KMS-11 (cell line): Measurements from ENCODE around the gene MFSD1.

Experiments used
- H2AFZ ChIP-seq: fragments of 200-600 bp; sonication (generic); 2 replicates; pipeline ENCODE4 v1.6.1; 2016; ENCODE audit warnings: antibody characterized with exemption, mixed run types, low read depth
- H3K27ac ChIP-seq: fragments of 200-600 bp; sonication (generic); 2 replicates; pipeline ENCODE4 v1.6.1; 2016; ENCODE audit warnings: mild to moderate bottlenecking, mixed run types
- H3K27me3 ChIP-seq: fragments of 200-600 bp; sonication (generic); 2 replicates; pipeline ENCODE4 v1.6.1; 2017; ENCODE audit warnings: mild to moderate bottlenecking, low read depth, mixed run types, moderate library complexity; ENCODE audit not compliant: insufficient read depth
- H3K36me3 ChIP-seq: fragments of 200-600 bp; sonication (generic); 2 replicates; pipeline ENCODE4 v1.6.1; 2017; ENCODE audit warnings: mild to moderate bottlenecking, mixed run types; ENCODE audit not compliant: insufficient read depth
- H3K4me1 ChIP-seq: fragments of 200-600 bp; sonication (generic); 2 replicates; pipeline ENCODE4 v1.6.1; 2016; ENCODE audit warnings: mild to moderate bottlenecking, low read depth, mixed run types; ENCODE audit not compliant: poor library complexity, severe bottlenecking
- H3K4me2 ChIP-seq: fragments of 200-600 bp; sonication (generic); 2 replicates; pipeline ENCODE4 v1.7.0; 2016; ENCODE audit warnings: mild to moderate bottlenecking, mixed run types
- H3K4me3 ChIP-seq: fragments of 200-600 bp; sonication (generic); IDR thresholded peaks from 2 replicates; pipeline ENCODE4 v1.6.1; 2017; ENCODE audit warnings: low read depth, low read length, mixed read lengths; ENCODE audit not compliant: insufficient read depth
- H3K79me2 ChIP-seq: fragments of 200-600 bp; sonication (generic); 2 replicates; pipeline ENCODE4 v1.6.1; 2016; ENCODE audit warnings: low read depth, mixed run types; ENCODE audit not compliant: insufficient read depth
- H3K9ac ChIP-seq: fragments of 200-600 bp; sonication (generic); 2 replicates; pipeline ENCODE4 v1.6.1; 2016; ENCODE audit warnings: mild to moderate bottlenecking, mixed run types
- H4K20me1 ChIP-seq: fragments of 200-600 bp; sonication (generic); 2 replicates; pipeline ENCODE4 v1.6.1; 2016; ENCODE audit warnings: mild to moderate bottlenecking, mixed run types; ENCODE audit not compliant: insufficient read depth
- TF ChIP-seq, protein P1 (sequence below): fragments of 200-600 bp; sonication (generic); conservative IDR thresholded peaks from 2 replicates; pipeline ENCODE4 v1.6.1; 2017; ENCODE audit warnings: low read depth, mild to moderate bottlenecking, antibody characterized with exemption, low read length, moderate library complexity, mixed read lengths

Gene MFSD1

DNA sequence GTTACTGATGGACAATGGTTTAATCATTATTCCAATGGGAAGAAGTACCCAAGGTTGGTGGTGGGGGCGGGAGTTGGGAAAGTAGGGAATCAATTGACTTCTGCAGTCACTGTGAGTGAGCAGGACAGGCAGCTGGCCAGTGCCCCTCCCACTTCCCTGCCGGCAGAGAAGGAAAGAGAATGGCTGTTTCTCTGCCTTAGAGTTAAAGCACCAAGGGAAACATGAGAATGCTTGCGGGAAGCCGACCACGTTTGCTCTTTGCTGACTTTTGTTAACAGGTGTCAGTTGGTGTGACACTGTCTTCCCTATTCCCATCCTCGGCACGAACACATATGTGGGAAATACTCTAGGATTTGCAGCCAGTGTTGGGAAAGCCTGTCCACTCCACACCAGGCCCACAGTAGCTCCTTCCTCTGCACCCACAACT lies 33.5 kb upstream of the MFSD1 start:
- TF ChIP-seq, protein P1, sequence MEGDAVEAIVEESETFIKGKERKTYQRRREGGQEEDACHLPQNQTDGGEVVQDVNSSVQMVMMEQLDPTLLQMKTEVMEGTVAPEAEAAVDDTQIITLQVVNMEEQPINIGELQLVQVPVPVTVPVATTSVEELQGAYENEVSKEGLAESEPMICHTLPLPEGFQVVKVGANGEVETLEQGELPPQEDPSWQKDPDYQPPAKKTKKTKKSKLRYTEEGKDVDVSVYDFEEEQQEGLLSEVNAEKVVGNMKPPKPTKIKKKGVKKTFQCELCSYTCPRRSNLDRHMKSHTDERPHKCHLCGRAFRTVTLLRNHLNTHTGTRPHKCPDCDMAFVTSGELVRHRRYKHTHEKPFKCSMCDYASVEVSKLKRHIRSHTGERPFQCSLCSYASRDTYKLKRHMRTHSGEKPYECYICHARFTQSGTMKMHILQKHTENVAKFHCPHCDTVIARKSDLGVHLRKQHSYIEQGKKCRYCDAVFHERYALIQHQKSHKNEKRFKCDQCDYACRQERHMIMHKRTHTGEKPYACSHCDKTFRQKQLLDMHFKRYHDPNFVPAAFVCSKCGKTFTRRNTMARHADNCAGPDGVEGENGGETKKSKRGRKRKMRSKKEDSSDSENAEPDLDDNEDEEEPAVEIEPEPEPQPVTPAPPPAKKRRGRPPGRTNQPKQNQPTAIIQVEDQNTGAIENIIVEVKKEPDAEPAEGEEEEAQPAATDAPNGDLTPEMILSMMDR, result no peak
- Histone ChIP-seq H3K79me2 (no peaks in the 10 kb centered on the region), H3K4me3 (no peak overlapping the region), H3K27ac (no peak overlapping the region), H3K9ac (no peak overlapping the region), H3K36me3 (no peaks in the 10 kb centered on the region), H2AFZ (no peak overlapping the region), H3K27me3 (no peaks in the 10 kb centered on the region), H3K4me2 (no peak overlapping the region), H3K4me1 (no peaks in the 10 kb centered on the region), H4K20me1 (no peaks in the 10 kb centered on the region)

DNA sequence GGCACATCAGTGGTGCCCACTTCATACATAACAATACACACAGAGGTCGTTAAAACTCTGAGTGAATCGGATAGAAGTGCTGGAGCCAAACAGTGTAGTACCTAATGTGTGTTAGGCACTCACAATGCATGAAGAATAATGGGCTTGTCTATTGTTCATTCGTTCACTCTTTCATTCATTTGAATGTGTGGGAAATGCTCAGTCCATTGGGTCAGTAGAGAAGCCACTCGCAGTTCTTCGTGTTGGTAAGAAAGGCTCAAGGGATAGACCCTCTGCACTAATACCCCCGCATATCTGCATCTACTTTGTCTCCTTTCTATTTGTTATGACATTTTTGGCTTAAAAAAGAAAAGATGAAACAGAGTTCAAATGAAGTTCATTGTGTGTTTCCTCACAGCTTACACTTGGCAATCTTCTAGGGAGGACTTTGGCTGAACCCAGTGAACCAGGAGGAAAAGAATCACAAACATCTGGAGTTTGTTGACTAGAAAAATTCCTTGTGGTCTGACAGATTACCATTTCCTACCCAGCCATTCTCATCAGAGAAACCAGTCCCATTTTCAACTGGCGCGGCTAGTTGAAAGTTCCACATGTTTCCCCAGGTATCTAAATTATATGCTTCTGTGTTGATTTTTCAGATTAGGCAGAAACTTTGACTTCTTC lies 32.8 kb upstream of the MFSD1 start:
- Histone ChIP-seq H3K4me2 (no peak overlapping the region), H2AFZ (no peak overlapping the region), H3K79me2 (no peaks in the 10 kb centered on the region), H4K20me1 (no peaks in the 10 kb centered on the region), H3K4me3 (no peak overlapping the region), H3K36me3 (no peaks in the 10 kb centered on the region), H3K27me3 (no peaks in the 10 kb centered on the region), H3K4me1 (no peaks in the 10 kb centered on the region), H3K27ac (no peak overlapping the region), H3K9ac (no peak overlapping the region)
- TF ChIP-seq, protein P1, result no peak

DNA sequence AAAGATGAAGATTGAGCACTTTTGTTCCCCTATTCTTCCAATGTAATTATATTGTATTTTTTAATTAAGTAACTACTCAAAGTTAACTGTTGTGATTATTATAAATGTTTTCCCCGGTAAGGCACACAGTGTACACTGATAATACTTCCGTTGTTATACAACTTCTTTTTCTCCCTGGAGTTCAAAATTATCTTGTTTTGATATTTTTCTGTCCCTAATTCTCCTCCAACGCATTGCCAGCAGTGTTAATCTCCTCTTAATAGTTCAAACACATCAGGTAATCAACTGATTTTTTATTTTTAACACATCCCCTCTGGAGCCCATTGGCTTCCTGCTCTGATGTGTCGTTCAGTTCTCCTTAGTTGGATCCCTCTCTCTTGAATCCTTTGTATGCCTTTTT lies 32.3 kb upstream of the MFSD1 start:
- H3K9ac ChIP-seq, result no peak overlapping the region
- no peak overlapping the region for H3K4me3 ChIP-seq
- no peak overlapping the region for H3K4me2 ChIP-seq
- H3K36me3 ChIP-seq, result no peaks in the 10 kb centered on the region
- H3K27me3 ChIP-seq, result no peaks in the 10 kb centered on the region
- H4K20me1 ChIP-seq, result no peaks in the 10 kb centered on the region
- H3K27ac ChIP-seq, result no peak overlapping the region
- H2AFZ ChIP-seq, result no peak overlapping the region
- TF ChIP-seq, protein P1, result no peak
- H3K79me2 ChIP-seq, result no peaks in the 10 kb centered on the region
- no peaks in the 10 kb centered on the region for H3K4me1 ChIP-seq

DNA sequence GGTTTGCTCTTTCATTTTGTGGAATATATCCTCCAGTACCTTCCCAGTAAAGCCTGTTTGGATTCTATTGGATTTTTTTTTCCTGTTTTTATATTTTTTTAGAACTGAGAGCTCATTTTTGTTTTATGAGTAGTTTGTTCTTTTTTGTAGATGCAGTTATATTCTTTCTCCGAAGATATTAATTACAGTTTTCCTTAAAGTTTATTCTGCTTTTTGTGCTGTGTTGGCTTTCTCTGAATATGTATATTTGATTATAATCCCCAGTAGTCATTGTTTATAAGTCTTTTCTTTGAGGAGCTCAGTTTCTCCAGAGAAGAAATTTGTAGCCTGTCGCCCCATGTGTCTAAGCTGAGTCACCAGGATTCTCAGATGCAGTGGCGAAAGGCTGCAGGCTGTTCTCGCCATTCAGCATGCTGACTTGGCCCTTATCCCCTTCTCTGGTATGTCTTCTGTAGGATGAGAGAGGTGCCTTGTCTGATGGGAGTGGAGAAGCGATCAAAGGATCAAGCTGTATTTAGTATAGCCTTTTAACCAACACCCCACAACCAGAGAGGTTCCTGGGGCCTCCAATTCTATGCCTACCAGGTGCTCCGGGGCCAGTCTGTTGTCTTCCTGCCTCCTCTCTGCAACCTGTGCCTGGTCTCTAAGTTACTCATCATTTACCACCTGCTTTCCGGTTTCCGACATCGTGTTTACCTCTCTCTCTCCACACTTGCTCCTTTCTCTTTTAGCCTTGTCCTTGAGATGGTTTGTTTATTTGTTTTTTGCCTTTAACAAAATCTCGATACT lies 31.7 kb upstream of the MFSD1 start:
- no peak overlapping the region for H3K9ac ChIP-seq
- no peak overlapping the region for H2AFZ ChIP-seq
- no peak overlapping the region for H3K27ac ChIP-seq
- TF ChIP-seq, protein P1, result no peak
- H3K4me3 ChIP-seq, result no peak overlapping the region
- H3K79me2 ChIP-seq, result no peaks in the 10 kb centered on the region
- H3K36me3 ChIP-seq, result no peaks in the 10 kb centered on the region
- no peak overlapping the region for H3K4me2 ChIP-seq
- no peaks in the 10 kb centered on the region for H3K4me1 ChIP-seq
- no peaks in the 10 kb centered on the region for H3K27me3 ChIP-seq
- H4K20me1 ChIP-seq, result no peaks in the 10 kb centered on the region
